Activated naive CD8-positive, alpha-beta T cell treated with anti-CD3 and anti-CD28 coated beads, Interleukin-2, amount 10 ng/mL, durations not matched to agents 7 days and 5 days (primary cell): ENCODE data around the gene TIFAB. TPM values are rescaled to one million over a fixed set of nuclear protein-coding genes. Genes with fewer than 3 reads are reported as not detected.
A peak's percentile ranks its signal among the peaks of the same experiment; 100 is the strongest.
"Not testable (repeated sequence)": the region's sequence is repeated elsewhere in the genome, so short reads cannot be mapped to it uniquely, and the experiment has no call there.

ENCODE experiments used
- ATAC-seq: fragments of 150-1000 bp; cut with Tn5 transposase; one replicate; pipeline ENCODE4 v1.10.0; 2021; ENCODE audit warnings: low read depth, moderate library complexity
- POLR2A ChIA-PET: fragments of 350-600 bp; sonication (Branson Sonifier 250); formaldehyde crosslinking; loops from one replicate; lab custom pipeline; 2021; ENCODE audit warnings: antibody characterized with exemption; lab: Charles Lee
- DNase-seq: peaks from one replicate; pipeline ENCODE4 v3.0.0; 2021
- H3K27ac Mint-ChIP-seq: one replicate; pipeline ENCODE4 v1.8.0; 2022; ENCODE audit warnings: mild to moderate bottlenecking, mixed read lengths
- H3K27me3 Mint-ChIP-seq: one replicate; pipeline ENCODE4 v1.8.0; 2022; ENCODE audit warnings: mild to moderate bottlenecking, moderate library complexity, mixed read lengths
- H3K36me3 Mint-ChIP-seq: one replicate; pipeline ENCODE4 v1.8.0; 2021; ENCODE audit warnings: mild to moderate bottlenecking, mixed read lengths
- H3K4me1 Mint-ChIP-seq: one replicate; pipeline ENCODE4 v1.8.0; 2021; ENCODE audit warnings: mixed read lengths
- H3K4me3 Mint-ChIP-seq: one replicate; pipeline ENCODE4 v1.8.0; 2022; ENCODE audit warnings: mild to moderate bottlenecking, moderate library complexity, mixed read lengths
- H3K9me3 Mint-ChIP-seq: one replicate; pipeline ENCODE4 v1.8.0; 2021; ENCODE audit warnings: mixed read lengths
- total RNA-seq, 2 experiments: library from RNA; stranded (reverse); gene quantifications; one replicate each; pipeline ENCODE4 v1.2.3, GENCODE V29; 2021

TIFAB gene
- total RNA-seq, result not detected

GRCh38 chr5:135452321-135453030, at the start of gene TIFAB:
Gene TIFAB (minus strand): TSS chr5:135452351. CDS start chr5:135449939, 2,412 bp downstream.
- POLR2A ChIA-PET, result no interaction called here
- Mint-ChIP-seq H3K27ac (no peak within 1 kb of the TSS), H3K36me3 (no peaks in the 10 kb centered on the region), H3K4me3 (no peak within 1 kb of the TSS), H3K4me1 (no peaks in the 10 kb centered on the region), H3K27me3 (peaks cover 22% of the 10 kb centered on the region), H3K9me3 (no peaks in the 10 kb centered on the region)
- ATAC-seq, result no peak
- DNase-seq, result peak; percentile 1

- Mint-ChIP-seq H3K27ac (no peak overlapping the region), H3K27me3 (peaks cover 39% of the 10 kb centered on the region), H3K9me3 (no peaks in the 10 kb centered on the region)
Observed at GRCh38 chr5:135498637-135498995, 46.5 kb upstream of the TIFAB start.

GRCh38 chr5:135497971-135498636, 46.0 kb upstream of the TIFAB start:
- POLR2A ChIA-PET, result no interaction called here
- Mint-ChIP-seq H3K4me1 (no peaks in the 10 kb centered on the region), H3K36me3 (no peaks in the 10 kb centered on the region), H3K9me3 (no peaks in the 10 kb centered on the region), H3K4me3 (no peak overlapping the region), H3K27ac (no peak overlapping the region), H3K27me3 (peaks cover 41% of the 10 kb centered on the region)
- DNase-seq (no peak), ATAC-seq (no peak)

More at GRCh38 chr5:135498637-135498995, 46.5 kb upstream of the TIFAB start:
- no peak overlapping the region for H3K4me3 Mint-ChIP-seq
- H3K36me3 Mint-ChIP-seq, result no peaks in the 10 kb centered on the region
- POLR2A ChIA-PET, result no interaction called here
- no peaks in the 10 kb centered on the region for H3K4me1 Mint-ChIP-seq
- ATAC-seq (no peak), DNase-seq (no peak)

GRCh38 chr5:135495531-135495930, 43.4 kb upstream of the TIFAB start:
- peaks cover 56% of the 10 kb centered on the region for H3K27me3 Mint-ChIP-seq
- H3K27ac Mint-ChIP-seq, H3K9me3 Mint-ChIP-seq, DNase-seq, H3K4me1 Mint-ChIP-seq, H3K36me3 Mint-ChIP-seq, ATAC-seq, POLR2A ChIA-PET, H3K4me3 Mint-ChIP-seq: not testable (repeated sequence)

- ATAC-seq (no peak), DNase-seq (no peak)
- Mint-ChIP-seq H3K27me3 (peaks cover 67% of the 10 kb centered on the region), H3K4me1 (peaks cover 5% of the 10 kb centered on the region), H3K27ac (no peak overlapping the region), H3K9me3 (no peaks in the 10 kb centered on the region), H3K4me3 (no peak overlapping the region), H3K36me3 (no peaks in the 10 kb centered on the region)
- POLR2A ChIA-PET, result no interaction called here
Observed at GRCh38 chr5:135494196-135494595, 42.0 kb upstream of the TIFAB start.

- no peaks in the 10 kb centered on the region for H3K36me3 Mint-ChIP-seq
- no peaks in the 10 kb centered on the region for H3K9me3 Mint-ChIP-seq
- peaks cover 5% of the 10 kb centered on the region for H3K4me1 Mint-ChIP-seq
- DNase-seq (no peak), ATAC-seq (no peak)
- peaks cover 73% of the 10 kb centered on the region for H3K27me3 Mint-ChIP-seq
- H3K4me3 Mint-ChIP-seq, result no peak overlapping the region
- H3K27ac Mint-ChIP-seq, result no peak overlapping the region
- POLR2A ChIA-PET, result no interaction called here
Observed at GRCh38 chr5:135493406-135494180, 41.4 kb upstream of the TIFAB start.

- no peak overlapping the region for H3K4me3 Mint-ChIP-seq
- DNase-seq (no peak), ATAC-seq (no peak)
- H3K27me3 Mint-ChIP-seq, result peaks cover 83% of the 10 kb centered on the region
- no peaks in the 10 kb centered on the region for H3K9me3 Mint-ChIP-seq
- no peak overlapping the region for H3K27ac Mint-ChIP-seq
- H3K4me1 Mint-ChIP-seq, result peaks cover 5% of the 10 kb centered on the region
- no peaks in the 10 kb centered on the region for H3K36me3 Mint-ChIP-seq
- POLR2A ChIA-PET, result no interaction called here
Observed at GRCh38 chr5:135492319-135492626, 40.1 kb upstream of the TIFAB start.

- ATAC-seq, result no peak
- no peak overlapping the region for H3K4me3 Mint-ChIP-seq
- peaks cover 86% of the 10 kb centered on the region for H3K27me3 Mint-ChIP-seq
- no peaks in the 10 kb centered on the region for H3K9me3 Mint-ChIP-seq
- peaks cover 5% of the 10 kb centered on the region for H3K4me1 Mint-ChIP-seq
- H3K27ac Mint-ChIP-seq, result no peak overlapping the region
- DNase-seq, result no peak
- POLR2A ChIA-PET, result no interaction called here
- no peaks in the 10 kb centered on the region for H3K36me3 Mint-ChIP-seq
Observed at GRCh38 chr5:135491552-135492318, 39.6 kb upstream of the TIFAB start.

- H3K27ac Mint-ChIP-seq, result no peak overlapping the region
- peaks cover 92% of the 10 kb centered on the region for H3K27me3 Mint-ChIP-seq
- no peak overlapping the region for H3K4me3 Mint-ChIP-seq
- H3K36me3 Mint-ChIP-seq, result no peaks in the 10 kb centered on the region
- no peak for DNase-seq
- POLR2A ChIA-PET, result no interaction called here
- H3K9me3 Mint-ChIP-seq, result no peaks in the 10 kb centered on the region
- no peak for ATAC-seq
- H3K4me1 Mint-ChIP-seq, result peaks cover 5% of the 10 kb centered on the region
Observed at GRCh38 chr5:135491038-135491551, 38.9 kb upstream of the TIFAB start.

GRCh38 chr5:135490245-135491037, 38.3 kb upstream of the TIFAB start:
- POLR2A ChIA-PET, result no interaction called here
- no peak overlapping the region for H3K4me3 Mint-ChIP-seq
- no peak overlapping the region for H3K27ac Mint-ChIP-seq
- peaks cover 88% of the 10 kb centered on the region for H3K27me3 Mint-ChIP-seq
- DNase-seq, result no peak
- ATAC-seq, result no peak
- H3K4me1 Mint-ChIP-seq, result peaks cover 5% of the 10 kb centered on the region
- H3K36me3 Mint-ChIP-seq, result no peaks in the 10 kb centered on the region
- H3K9me3 Mint-ChIP-seq, result no peaks in the 10 kb centered on the region

- Mint-ChIP-seq H3K4me3 (peak overlapping the region; percentile 25), H3K27me3 (peaks cover 87% of the 10 kb centered on the region), H3K9me3 (no peaks in the 10 kb centered on the region), H3K4me1 (peaks cover 5% of the 10 kb centered on the region), H3K27ac (peak overlapping the region; percentile 58), H3K36me3 (no peaks in the 10 kb centered on the region)
- POLR2A ChIA-PET, result no interaction called here
- DNase-seq, result no peak
- no peak for ATAC-seq
Observed at GRCh38 chr5:135489466-135490244, 37.5 kb upstream of the TIFAB start.
